ENCODE data around the gene RIN2.

RIN2 gene

GRCh38 chr20:19760371-19760721 lies 2.3 kb downstream of the RIN2 start:
- Histone ChIP-seq H3K9ac (ENCODE audit: low read length in 5 of 5) (peak overlapping the region in 1 of 5 donors; percentile 22), H3K4me1 (ENCODE audit: control insufficient read depth in 5 of 5, insufficient read depth in 5 of 5, low read length in 5 of 5) (peaks cover 7 to 51% (median 45%) of the 10 kb centered on the region in 5 donors), H3K27ac (ENCODE audit: low read depth, low read length) (peak overlapping the region; percentile 97), H3K9me3 (ENCODE audit: control insufficient read depth in 5 of 5, low read length in 5 of 5) (no peaks in the 10 kb centered on the region), H3K36me3 (ENCODE audit: control insufficient read depth in 5 of 5, insufficient read depth in 5 of 5, low read length in 5 of 5) (no peaks in the 10 kb centered on the region), H3K4me3 (ENCODE audit: low read depth in 1 of 5, low read length in 5 of 5) (no peak overlapping the region), H3K27me3 (ENCODE audit: control insufficient read depth in 5 of 5, insufficient read depth in 4 of 5, low read length in 5 of 5) (no peaks in the 10 kb centered on the region)

- no peaks in the 10 kb centered on the region for H3K9me3 ChIP-seq (ENCODE audit: control insufficient read depth in 5 of 5, low read length in 5 of 5)
- peak overlapping the region; percentile 97 for H3K27ac ChIP-seq (ENCODE audit: low read depth, low read length)
- no peak overlapping the region for H3K9ac ChIP-seq (ENCODE audit: low read length in 5 of 5)
- no peaks in the 10 kb centered on the region for H3K27me3 ChIP-seq (ENCODE audit: control insufficient read depth in 5 of 5, insufficient read depth in 4 of 5, low read length in 5 of 5)
- peaks cover 7 to 51% (median 45%) of the 10 kb centered on the region in 5 donors for H3K4me1 ChIP-seq (ENCODE audit: control insufficient read depth in 5 of 5, insufficient read depth in 5 of 5, low read length in 5 of 5)
- H3K4me3 ChIP-seq (ENCODE audit: low read depth in 1 of 5, low read length in 5 of 5) = no peak overlapping the region
- H3K36me3 ChIP-seq (ENCODE audit: control insufficient read depth in 5 of 5, insufficient read depth in 5 of 5, low read length in 5 of 5) = peaks cover 0 to under 1% (median 0%) of the 10 kb centered on the region in 5 donors
Measured at GRCh38 chr20:19761326-19761725, 3.3 kb downstream of the RIN2 start.

GRCh38 chr20:19761841-19762240 lies 3.8 kb downstream of the RIN2 start:
- Histone ChIP-seq H3K27me3 (ENCODE audit: control insufficient read depth in 5 of 5, insufficient read depth in 4 of 5, low read length in 5 of 5) (no peaks in the 10 kb centered on the region), H3K9me3 (ENCODE audit: control insufficient read depth in 5 of 5, low read length in 5 of 5) (no peaks in the 10 kb centered on the region), H3K4me3 (ENCODE audit: low read depth in 1 of 5, low read length in 5 of 5) (no peak overlapping the region), H3K9ac (ENCODE audit: low read length in 5 of 5) (no peak overlapping the region), H3K27ac (ENCODE audit: low read depth, low read length) (peak overlapping the region; percentile 97), H3K36me3 (ENCODE audit: control insufficient read depth in 5 of 5, insufficient read depth in 5 of 5, low read length in 5 of 5) (peaks cover 0 to 2% (median 0%) of the 10 kb centered on the region in 5 donors), H3K4me1 (ENCODE audit: control insufficient read depth in 5 of 5, insufficient read depth in 5 of 5, low read length in 5 of 5) (peaks cover 7 to 48% (median 43%) of the 10 kb centered on the region in 5 donors)

GRCh38 chr20:19764207-19764606 lies 6.1 kb downstream of the RIN2 start:
- H3K9me3 ChIP-seq (ENCODE audit: control insufficient read depth in 5 of 5, low read length in 5 of 5) = no peaks in the 10 kb centered on the region
- no peaks in the 10 kb centered on the region for H3K27me3 ChIP-seq (ENCODE audit: control insufficient read depth in 5 of 5, insufficient read depth in 4 of 5, low read length in 5 of 5)
- H3K36me3 ChIP-seq (ENCODE audit: control insufficient read depth in 5 of 5, insufficient read depth in 5 of 5, low read length in 5 of 5) = peaks cover 0 to 9% (median 0%) of the 10 kb centered on the region in 5 donors
- no peak overlapping the region for H3K4me3 ChIP-seq (ENCODE audit: low read depth in 1 of 5, low read length in 5 of 5)
- no peak overlapping the region for H3K9ac ChIP-seq (ENCODE audit: low read length in 5 of 5)
- H3K4me1 ChIP-seq (ENCODE audit: control insufficient read depth in 5 of 5, insufficient read depth in 5 of 5, low read length in 5 of 5) = peaks cover 7 to 36% (median 32%) of the 10 kb centered on the region in 5 donors
- H3K27ac ChIP-seq (ENCODE audit: low read depth, low read length) = no peak overlapping the region

- H3K4me3 ChIP-seq (ENCODE audit: low read depth in 1 of 5, low read length in 5 of 5) = no peak overlapping the region
- H3K9ac ChIP-seq (ENCODE audit: low read length in 5 of 5) = no peak overlapping the region
- H3K4me1 ChIP-seq (ENCODE audit: control insufficient read depth in 5 of 5, insufficient read depth in 5 of 5, low read length in 5 of 5) = peaks cover 3 to 29% (median 24%) of the 10 kb centered on the region in 5 donors
- no peak overlapping the region for H3K27ac ChIP-seq (ENCODE audit: low read depth, low read length)
- no peaks in the 10 kb centered on the region for H3K9me3 ChIP-seq (ENCODE audit: control insufficient read depth in 5 of 5, low read length in 5 of 5)
- peaks cover 0 to 9% (median 0%) of the 10 kb centered on the region in 5 donors for H3K36me3 ChIP-seq (ENCODE audit: control insufficient read depth in 5 of 5, insufficient read depth in 5 of 5, low read length in 5 of 5)
- no peaks in the 10 kb centered on the region for H3K27me3 ChIP-seq (ENCODE audit: control insufficient read depth in 5 of 5, insufficient read depth in 4 of 5, low read length in 5 of 5)
Measured at GRCh38 chr20:19765266-19765665, 7.2 kb downstream of the RIN2 start.

GRCh38 chr20:19765913-19766312 lies 7.9 kb downstream of the RIN2 start:
- Histone ChIP-seq H3K27me3 (ENCODE audit: control insufficient read depth in 5 of 5, insufficient read depth in 4 of 5, low read length in 5 of 5) (no peaks in the 10 kb centered on the region), H3K9me3 (ENCODE audit: control insufficient read depth in 5 of 5, low read length in 5 of 5) (no peaks in the 10 kb centered on the region), H3K4me3 (ENCODE audit: low read depth in 1 of 5, low read length in 5 of 5) (no peak overlapping the region), H3K27ac (ENCODE audit: low read depth, low read length) (no peak overlapping the region), H3K36me3 (ENCODE audit: control insufficient read depth in 5 of 5, insufficient read depth in 5 of 5, low read length in 5 of 5) (peaks cover 0 to 9% (median 0%) of the 10 kb centered on the region in 5 donors), H3K4me1 (ENCODE audit: control insufficient read depth in 5 of 5, insufficient read depth in 5 of 5, low read length in 5 of 5) (peaks cover under 1 to 27% (median 21%) of the 10 kb centered on the region in 5 donors), H3K9ac (ENCODE audit: low read length in 5 of 5) (no peak overlapping the region)

- H3K36me3 ChIP-seq (ENCODE audit: control insufficient read depth in 5 of 5, insufficient read depth in 5 of 5, low read length in 5 of 5) = peaks cover 0 to 9% (median 0%) of the 10 kb centered on the region in 5 donors
- H3K9me3 ChIP-seq (ENCODE audit: control insufficient read depth in 5 of 5, low read length in 5 of 5) = no peaks in the 10 kb centered on the region
- H3K4me3 ChIP-seq (ENCODE audit: low read depth in 1 of 5, low read length in 5 of 5) = no peak overlapping the region
- no peaks in the 10 kb centered on the region for H3K27me3 ChIP-seq (ENCODE audit: control insufficient read depth in 5 of 5, insufficient read depth in 4 of 5, low read length in 5 of 5)
- H3K4me1 ChIP-seq (ENCODE audit: control insufficient read depth in 5 of 5, insufficient read depth in 5 of 5, low read length in 5 of 5) = peaks cover 0 to 23% (median 14%) of the 10 kb centered on the region in 5 donors
- no peak overlapping the region for H3K27ac ChIP-seq (ENCODE audit: low read depth, low read length)
- no peak overlapping the region for H3K9ac ChIP-seq (ENCODE audit: low read length in 5 of 5)
Measured at GRCh38 chr20:19767070-19767469, 9.0 kb downstream of the RIN2 start.

- H3K4me1 ChIP-seq (ENCODE audit: control insufficient read depth in 5 of 5, insufficient read depth in 5 of 5, low read length in 5 of 5) = peaks cover 0 to 29% (median 15%) of the 10 kb centered on the region in 5 donors
- H3K27me3 ChIP-seq (ENCODE audit: control insufficient read depth in 5 of 5, insufficient read depth in 4 of 5, low read length in 5 of 5) = no peaks in the 10 kb centered on the region
- no peak overlapping the region for H3K4me3 ChIP-seq (ENCODE audit: low read depth in 1 of 5, low read length in 5 of 5)
- H3K9ac ChIP-seq (ENCODE audit: low read length in 5 of 5) = no peak overlapping the region
- H3K27ac ChIP-seq (ENCODE audit: low read depth, low read length) = no peak overlapping the region
- no peaks in the 10 kb centered on the region for H3K9me3 ChIP-seq (ENCODE audit: control insufficient read depth in 5 of 5, low read length in 5 of 5)
- H3K36me3 ChIP-seq (ENCODE audit: control insufficient read depth in 5 of 5, insufficient read depth in 5 of 5, low read length in 5 of 5) = peaks cover 0 to 9% (median 0%) of the 10 kb centered on the region in 5 donors
Measured at GRCh38 chr20:19768325-19768842, 10.3 kb downstream of the RIN2 start.

- peaks cover 0 to 9% (median 0%) of the 10 kb centered on the region in 5 donors for H3K36me3 ChIP-seq (ENCODE audit: control insufficient read depth in 5 of 5, insufficient read depth in 5 of 5, low read length in 5 of 5)
- no peak overlapping the region for H3K4me3 ChIP-seq (ENCODE audit: low read depth in 1 of 5, low read length in 5 of 5)
- peaks cover 4 to 36% (median 24%) of the 10 kb centered on the region in 5 donors for H3K4me1 ChIP-seq (ENCODE audit: control insufficient read depth in 5 of 5, insufficient read depth in 5 of 5, low read length in 5 of 5)
- H3K9me3 ChIP-seq (ENCODE audit: control insufficient read depth in 5 of 5, low read length in 5 of 5) = no peaks in the 10 kb centered on the region
- no peaks in the 10 kb centered on the region for H3K27me3 ChIP-seq (ENCODE audit: control insufficient read depth in 5 of 5, insufficient read depth in 4 of 5, low read length in 5 of 5)
- peak overlapping the region; percentile 34 for H3K27ac ChIP-seq (ENCODE audit: low read depth, low read length)
- H3K9ac ChIP-seq (ENCODE audit: low read length in 5 of 5) = no peak overlapping the region
Measured at GRCh38 chr20:19769507-19769906, 11.4 kb downstream of the RIN2 start.

- Histone ChIP-seq H3K4me1 (ENCODE audit: control insufficient read depth in 5 of 5, insufficient read depth in 5 of 5, low read length in 5 of 5) (peaks cover 7 to 44% (median 33%) of the 10 kb centered on the region in 5 donors), H3K4me3 (ENCODE audit: low read depth in 1 of 5, low read length in 5 of 5) (peak overlapping the region in 1 of 5 donors; percentile 10), H3K36me3 (ENCODE audit: control insufficient read depth in 5 of 5, insufficient read depth in 5 of 5, low read length in 5 of 5) (peaks cover 0 to 9% (median 0%) of the 10 kb centered on the region in 5 donors), H3K27me3 (ENCODE audit: control insufficient read depth in 5 of 5, insufficient read depth in 4 of 5, low read length in 5 of 5) (no peaks in the 10 kb centered on the region), H3K9ac (ENCODE audit: low read length in 5 of 5) (no peak overlapping the region), H3K27ac (ENCODE audit: low read depth, low read length) (peak overlapping the region; percentile 34), H3K9me3 (ENCODE audit: control insufficient read depth in 5 of 5, low read length in 5 of 5) (no peaks in the 10 kb centered on the region)
Measured at GRCh38 chr20:19770375-19770774, 12.3 kb downstream of the RIN2 start.

Measured in subcutaneous abdominal adipose tissue (tissue), 5 donors.